GM19239 (cell line): ENCODE measurements around the gene MIOX.

Source experiments
- DNase-seq: peaks from one replicate; pipeline ENCODE4 v3.0.0; 2011; ENCODE audit warnings: low spot score; ENCODE audit not compliant: insufficient read length
- FAIRE-seq: peaks from 2 replicates; lab custom pipeline; 2011; peaks lifted over from hg19 to GRCh38; lab: Jason Lieb, UNC

The MIOX gene

GRCh38 chr22:50488006-50488677 is 1.5 kb downstream of the MIOX start:
- DNase-seq: no peak
- FAIRE-seq: no peak

GRCh38 chr22:50488886-50489285 is 2.2 kb downstream of the MIOX start:
- DNase-seq (no peak), FAIRE-seq (no peak)

GRCh38 chr22:50489363-50490243 is 2.9 kb downstream of the MIOX start:
- DNase-seq (no peak), FAIRE-seq (no peak)

GRCh38 chr22:50490531-50491308 is 4.1 kb downstream of the MIOX start:
- FAIRE-seq (peak; percentile 4), DNase-seq (no peak)

GRCh38 chr22:50497093-50497492 is 10.4 kb downstream of the MIOX start:
- no peak for DNase-seq
- no peak for FAIRE-seq

DNA sequence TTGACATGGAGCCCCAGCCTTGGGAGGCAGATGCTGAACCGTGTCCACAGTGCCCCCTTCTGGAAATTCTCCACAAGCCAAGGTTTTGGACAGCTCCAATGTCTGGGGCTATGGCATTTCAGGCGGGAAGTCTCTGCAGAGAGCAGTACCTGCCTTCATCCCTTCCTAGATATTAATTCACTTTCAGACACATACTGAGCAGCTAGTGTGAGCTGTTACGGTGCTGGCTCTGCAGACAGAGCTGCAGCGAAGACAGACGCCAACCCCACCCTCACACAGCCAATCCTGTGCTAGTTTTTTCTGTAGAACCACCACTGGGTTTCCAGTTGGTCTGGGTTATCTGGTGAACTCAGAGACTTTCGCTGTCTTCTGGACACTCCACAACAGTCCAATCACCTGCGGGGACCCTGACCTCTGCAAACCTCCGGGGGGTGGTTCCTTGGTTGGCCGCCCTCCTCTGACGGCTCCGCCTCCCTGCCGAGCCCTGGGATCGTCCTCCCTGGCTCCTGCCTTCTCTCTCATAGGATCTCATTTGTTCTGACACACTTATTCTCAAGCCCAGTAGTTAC is 11.7 kb downstream of the MIOX start:
- DNase-seq (no peak), FAIRE-seq (peak; percentile 97)

DNA sequence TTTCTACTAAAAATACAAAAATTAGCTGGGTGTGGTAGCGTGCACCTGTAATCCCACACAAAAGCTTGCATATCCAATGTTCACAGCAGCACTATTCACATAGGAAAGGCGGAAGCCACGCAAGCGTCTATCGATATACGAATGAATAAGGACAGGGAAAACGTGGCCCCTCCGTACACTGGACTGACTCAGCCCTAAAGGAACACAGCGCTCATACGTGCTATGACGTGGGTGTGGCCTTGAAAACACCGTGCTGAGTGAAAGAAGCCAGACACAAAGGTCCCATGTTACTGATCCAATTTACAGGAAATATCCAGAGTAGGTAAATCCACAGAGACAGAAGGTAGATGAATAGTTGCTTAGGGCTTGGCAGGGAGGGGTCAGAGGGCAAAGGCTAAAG is 13.8 kb downstream of the MIOX start:
- DNase-seq (no peak), FAIRE-seq (no peak)

GRCh38 chr22:50502096-50502495 is 15.4 kb downstream of the MIOX start:
- DNase-seq (no peak), FAIRE-seq (no peak)

DNA sequence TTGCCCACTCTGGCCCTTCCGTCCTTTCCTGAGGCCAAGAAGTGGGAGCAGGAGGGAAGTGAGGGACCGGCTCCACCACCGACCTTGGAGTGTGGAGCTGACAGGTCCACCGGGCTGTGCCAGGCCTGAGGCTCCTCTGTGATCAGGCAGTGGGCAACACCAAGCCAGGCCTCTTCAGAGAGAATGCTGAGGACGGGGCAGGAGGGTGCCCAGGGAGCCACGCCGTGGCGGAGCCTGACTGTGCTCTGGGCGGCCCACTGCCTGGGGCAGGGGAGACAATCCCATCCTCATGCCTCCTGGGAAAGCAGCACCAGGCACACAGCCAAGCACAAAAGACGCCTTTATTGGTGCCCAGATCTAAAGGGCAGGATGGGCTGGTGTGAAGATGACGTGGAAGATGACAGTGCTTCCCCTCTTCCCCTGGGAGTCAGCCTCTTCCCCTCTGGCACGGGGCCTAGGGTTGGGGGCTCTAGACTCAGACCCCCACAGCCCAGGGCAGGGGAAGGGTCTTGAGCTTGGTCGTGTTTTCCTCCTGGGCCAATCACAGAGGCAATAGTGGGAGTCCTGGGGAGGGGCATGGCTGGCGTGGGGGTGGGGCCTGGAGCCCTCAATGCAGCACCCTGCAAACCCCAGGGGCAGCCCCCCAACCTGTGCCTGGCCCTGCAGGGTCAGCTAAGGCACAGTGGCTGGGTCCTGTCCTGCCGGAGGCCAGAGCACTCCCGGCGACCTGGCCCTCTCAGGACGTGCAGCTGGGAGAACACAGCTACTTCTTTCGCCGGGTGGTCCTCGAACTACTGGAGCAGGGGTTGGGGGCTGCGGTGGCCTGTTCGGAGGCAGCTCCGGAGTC is 16.2 kb downstream of the MIOX start:
- DNase-seq: no peak
- no peak for FAIRE-seq

DNA sequence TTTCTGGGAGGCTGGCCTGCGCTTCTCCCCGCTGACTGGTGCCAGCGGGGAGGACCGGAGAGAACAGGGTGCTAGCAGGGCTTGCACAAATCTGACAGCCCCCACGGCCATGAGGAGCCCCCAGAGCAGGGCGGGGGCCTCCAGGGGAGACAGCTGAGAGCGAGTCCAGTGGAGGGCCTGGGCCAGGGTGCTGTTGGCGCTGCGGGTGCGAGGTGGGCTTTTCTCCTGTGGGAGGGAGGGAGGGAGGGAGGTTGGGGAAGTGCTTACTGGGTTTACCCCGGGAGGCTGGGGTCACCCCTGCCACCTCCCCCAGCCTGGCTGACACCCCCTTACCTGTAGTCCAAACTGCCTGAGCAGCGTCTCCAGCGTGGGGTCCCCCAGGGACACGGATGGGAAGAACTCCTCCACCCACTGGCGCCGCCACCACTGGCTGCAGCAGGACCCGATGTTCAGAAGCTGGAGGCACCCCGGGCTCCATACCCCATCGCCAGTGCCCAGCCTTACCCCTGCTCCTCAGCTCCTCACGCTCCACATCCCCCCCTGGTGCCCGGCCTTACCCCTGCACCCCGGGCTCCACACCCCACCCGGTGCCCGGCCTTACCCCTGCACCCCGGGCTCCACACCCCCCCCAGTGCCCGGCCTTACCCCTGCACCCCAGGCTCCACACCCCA is 17.0 kb downstream of the MIOX start:
- DNase-seq (no peak), FAIRE-seq (no peak)

GRCh38 chr22:50504369-50505211 is 17.9 kb downstream of the MIOX start:
- DNase-seq (no peak), FAIRE-seq (no peak)

- DNase-seq: no peak
These were observed 18.7 kb downstream of the MIOX start for GRCh38 chr22:50505276-50505775.

DNA sequence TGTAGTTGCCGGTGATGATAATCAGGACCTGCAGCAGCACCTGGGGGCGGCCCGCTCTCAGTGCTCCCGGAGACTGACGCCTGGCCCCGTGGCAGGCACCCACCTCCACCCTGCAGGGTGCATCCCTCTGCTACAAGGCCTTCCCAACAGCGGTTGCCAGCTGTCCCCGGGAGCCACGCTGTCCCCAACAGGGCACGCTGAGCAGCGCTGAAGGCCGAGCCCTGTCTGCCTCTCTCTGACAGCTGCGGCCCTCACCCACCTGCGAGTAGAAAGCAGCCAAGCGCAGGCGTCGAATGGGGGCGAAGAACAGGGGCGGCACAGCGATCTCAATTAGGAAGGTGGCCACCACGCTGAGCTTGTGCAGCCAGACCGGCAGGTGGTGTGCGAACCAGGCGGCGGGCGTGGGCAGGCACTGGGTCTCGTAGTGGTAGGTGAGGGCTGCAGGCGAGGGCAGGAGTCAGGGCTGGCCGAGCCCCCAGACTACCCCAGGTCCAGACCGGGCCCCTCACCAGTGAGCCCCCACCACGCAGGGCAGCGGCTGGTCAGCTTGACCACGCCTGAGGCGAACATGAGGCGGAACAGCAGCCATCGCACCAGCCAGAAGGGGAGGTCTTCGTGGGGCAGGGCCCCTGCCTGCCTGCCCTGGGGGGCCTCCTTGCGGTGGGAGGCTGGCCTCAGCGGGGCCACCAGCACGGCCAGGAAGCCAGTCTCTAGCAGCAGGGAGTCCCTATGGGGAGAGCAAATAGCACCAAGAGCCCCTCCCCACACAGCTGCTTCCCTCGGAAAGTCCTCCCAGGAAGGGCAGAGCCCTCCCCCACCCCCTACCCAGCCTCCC is 19.3 kb downstream of the MIOX start:
- FAIRE-seq (no peak), DNase-seq (no peak)

More at GRCh38 chr22:50505276-50505775, 18.7 kb downstream of the MIOX start:
- FAIRE-seq: no peak

- no peak for DNase-seq
These were observed 20.2 kb downstream of the MIOX start for GRCh38 chr22:50506611-50507420.

GRCh38 chr22:50507421-50507990 is 20.8 kb downstream of the MIOX start, which contains the start of gene LMF2:
LMF2 (minus strand) TSS chr22:50507702; CDS start chr22:50507675, 27 bp downstream.
- FAIRE-seq (peak; percentile 64), DNase-seq (peak; percentile 99)

More at GRCh38 chr22:50506611-50507420, 20.2 kb downstream of the MIOX start:
- no peak for FAIRE-seq
